Vein endothelial cell (primary cell): ENCODE measurements around the gene KCNJ5. TPM values are rescaled to one million over a fixed set of nuclear protein-coding genes. Genes with fewer than 3 reads are reported as not detected.

ENCODE experiments used
- total RNA-seq: library from RNA; depleted of rRNA; stranded (reverse); fragments of >200 nt; gene quantifications from 2 replicates; pipeline ENCODE4 v1.2.3, GENCODE V29; 2012

Gene KCNJ5
- not detected in 2 replicates for total RNA-seq

GRCh38 chr11:128890543-128891368, at the start of gene KCNJ5:
Gene KCNJ5, plus strand, starts transcription at chr11:128891356. Its CDS starts 19,918 bp downstream, at chr11:128911274.

DNA sequence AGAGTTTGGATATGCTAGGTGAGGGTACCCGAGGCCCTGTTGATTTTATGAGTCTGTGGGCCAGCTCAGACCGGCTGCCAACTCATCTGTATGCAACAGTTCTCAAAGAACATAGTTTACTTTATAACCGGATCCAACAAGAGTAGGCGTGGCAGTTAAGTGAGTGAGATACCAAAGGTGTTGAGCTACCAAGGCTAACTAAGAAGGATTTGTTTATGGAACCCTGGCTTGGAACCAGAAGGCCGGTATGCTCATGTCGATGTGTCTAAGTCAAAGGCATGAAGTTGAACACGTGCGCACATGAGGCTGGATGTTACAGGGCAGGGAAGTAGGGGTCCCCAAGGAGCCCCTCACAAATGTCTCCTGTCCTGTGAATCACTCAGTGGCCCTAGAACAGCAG, 23.9 kb upstream of the KCNJ5 start, which contains the start of gene KCNJ1:
Gene KCNJ1, minus strand, starts transcription at position 20 of the 400 bp plus-strand sequence. CDS start 27,053 bp downstream, outside the sequence.

DNA sequence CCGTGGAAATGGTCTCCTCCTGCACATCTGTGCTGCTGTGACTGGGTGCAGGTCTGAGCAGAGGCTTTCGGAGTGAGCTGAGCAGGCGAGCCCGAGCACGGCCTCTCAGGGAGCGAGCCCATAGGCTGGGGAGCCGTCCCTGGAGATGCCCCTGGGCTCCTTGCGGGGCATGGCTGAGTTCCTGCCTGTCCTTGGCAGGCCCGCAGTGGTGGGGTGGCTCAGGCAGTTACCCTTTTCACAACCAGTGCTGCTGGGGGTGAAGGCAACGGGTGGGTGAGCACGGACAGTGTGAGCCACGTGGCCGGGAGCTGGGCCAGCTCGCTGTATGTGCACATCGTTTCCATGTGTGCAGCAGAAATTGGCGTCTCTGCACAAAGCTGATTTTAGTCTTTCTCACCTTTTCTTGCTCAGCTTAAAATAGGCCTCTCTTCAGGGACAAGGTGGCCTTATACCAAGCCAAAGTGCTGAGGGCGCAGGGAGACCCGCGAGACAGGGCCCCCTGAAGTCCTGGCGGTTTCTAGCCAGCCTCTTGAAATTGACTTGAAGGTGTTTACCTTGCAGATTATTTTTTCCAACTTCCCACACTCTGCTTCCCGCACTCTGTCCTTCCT, 51.8 kb downstream of the KCNJ5 start, which contains the start of gene TP53AIP1:
Gene TP53AIP1, minus strand, starts transcription at position 55 of the 611 bp plus-strand sequence. CDS start 5,053 bp downstream, outside the sequence.

Other genes starting within 250 kb of the KCNJ5 start
- 164 and 229 TPM in 2 replicates for gene FLI1, start 197.3 kb upstream of the KCNJ5 start, total RNA-seq
- 0.33 TPM in 1 of 2 replicates, not detected in the other for gene KCNJ1, start 24.1 kb upstream of the KCNJ5 start, total RNA-seq
- not detected in 2 replicates for gene TP53AIP1, start 51.5 kb downstream of the KCNJ5 start, total RNA-seq